Aorta (tissue), 5 donors: Measurements from ENCODE around the gene UNC45A. TPM values are rescaled to one million over a fixed set of nuclear protein-coding genes. Genes with fewer than 3 reads are reported as not detected.
A peak's percentile ranks its signal among the peaks of the same experiment; 100 is the strongest.

Experiments
- ATAC-seq: fragments of 200-7000 bp; cut with Tn5 transposase; one replicate; pipeline ENCODE4 v1.9.1; 2022; ENCODE audit warnings: moderate library complexity; ENCODE audit not compliant: low FRiP score
- DNase-seq, 2 donors: peaks; one replicate each; pipeline ENCODE4 v3.0.0-alpha.2; 2020
- H3K27ac ChIP-seq, 2 donors: one replicate each; pipeline ENCODE4 v1.5.1; 2013; ENCODE audit warnings: low read length in 2 of 2, mild to moderate bottlenecking in 2 of 2, moderate library complexity in 2 of 2, control low read depth in 1 of 2, inconsistent platforms in 1 of 2, low read depth in 1 of 2
- H3K27me3 ChIP-seq, 2 donors: one replicate each; pipeline ENCODE4 v1.6.1; 2013; ENCODE audit warnings: control low read depth in 1 of 2, low read length in 1 of 2, mild to moderate bottlenecking in 1 of 2, moderate library complexity in 1 of 2; ENCODE audit not compliant: insufficient read depth in 2 of 2, control insufficient read depth in 1 of 2
- H3K36me3 ChIP-seq, 2 donors: one replicate each; pipeline ENCODE4 v1.6.1; 2013; ENCODE audit warnings: control low read depth in 1 of 2, low read length in 1 of 2, mild to moderate bottlenecking in 1 of 2; ENCODE audit not compliant: insufficient read depth in 2 of 2, control insufficient read depth in 1 of 2
- H3K4me1 ChIP-seq, 2 donors: one replicate each; pipeline ENCODE4 v1.6.1; 2013; ENCODE audit warnings: low read length in 2 of 2, control low read depth in 1 of 2, mild to moderate bottlenecking in 1 of 2, moderate library complexity in 1 of 2; ENCODE audit not compliant: insufficient read depth in 2 of 2, control insufficient read depth in 1 of 2
- H3K4me3 ChIP-seq, 2 donors: one replicate each; pipeline ENCODE4 v1.5.1; 2013; ENCODE audit warnings: low read length in 2 of 2, control low read depth in 1 of 2, mild to moderate bottlenecking in 1 of 2
- H3K9me3 ChIP-seq: one replicate; pipeline ENCODE4 v1.6.1; 2013; ENCODE audit warnings: mild to moderate bottlenecking, low read length; ENCODE audit not compliant: control insufficient read depth
- WGBS, 2 donors: extraction: QIAGEN DNeasy Blood & Tissue Kit; methylation state at CpG; one replicate each; pipeline ENCODE4 v1.1.7; 2013; 5-methylcytosine and 5-hydroxymethylcytosine counted together
- intact Hi-C, 2 donors: fragments of 100-400 bp; cut with DNase I; formaldehyde crosslinking; loops; one replicate each; pipeline versions ENCODE4 v1.14.2 to v1.15.0; 2022
- polyA plus RNA-seq, 2 donors: library from polyadenylated mRNA; stranded (reverse); fragments of 200-250 nt; gene quantifications; one replicate each; pipeline ENCODE4 v1.2.3, GENCODE V29; 2013
- total RNA-seq, 2 donors: library from RNA; stranded (reverse); fragmentation: NEBNext Ultra II Directional; extraction: Animal tissue kit (Norgen Biotek cat#: 25700); gene quantifications; one replicate each; pipeline ENCODE4 v1.2.1, GENCODE V29; 2021
- donor health status: healthy with polysubstance abuse.
- donor health status: Bipolar disorder and iron deficiency.
- donor health status: DM: no; HTN: no; CAD: no.
- donor health status: DM: no; HTN: no; CAD: no.
- donor health status: DM: yes; HTN: yes; CAD: no.

The UNC45A gene
- total and polyA plus RNA-seq, 4 donors, result 34.6 to 96.7 (median 77.8) TPM

- Histone ChIP-seq H3K27me3 (no peaks in the 10 kb centered on the region), H3K4me3 (no peak overlapping the region), H3K27ac (no peak overlapping the region), H3K36me3 (no peaks in the 10 kb centered on the region), H3K9me3 (no peaks in the 10 kb centered on the region), H3K4me1 (no peaks in the 10 kb centered on the region)
- intact Hi-C loops, result loop anchor here in 1 of 2 donors (5.0 kb wide), 1 partner anchor 34 kb away; no protein-coding TSS in a partner anchor
- WGBS, 2 donors, result 87% methylated on average over 6 of the region's 6 CpGs
- no peak for ATAC-seq
- DNase-seq, result no peak
These were observed 56.7 kb downstream of the UNC45A start for GRCh38 chr15:90991587-90992285.

- H3K4me1 ChIP-seq, result no peaks in the 10 kb centered on the region
- H3K4me3 ChIP-seq, result peak overlapping the region; percentile 50 to 63
- DNase-seq, result no peak
- intact Hi-C loops, result loop anchor here (2.0 to 5.0 kb wide), 2 partner anchors 37 kb away; no protein-coding TSS in a partner anchor
- 0 to 1% methylated on average over 25 to 50 of the region's 50 CpGs for WGBS, 2 donors
- peak overlapping the region; percentile 36 to 62 for H3K27ac ChIP-seq
- H3K27me3 ChIP-seq, result no peaks in the 10 kb centered on the region
- ATAC-seq, result peak; percentile 60
- no peaks in the 10 kb centered on the region for H3K9me3 ChIP-seq
- H3K36me3 ChIP-seq, result peaks cover 0 to 7% of the 10 kb centered on the region in 2 donors
These were observed 59.0 kb downstream of the UNC45A start for GRCh38 chr15:90994059-90994416.

GRCh38 chr15:90994417-90995311 is 59.6 kb downstream of the UNC45A start, which contains the start of gene PRC1:
Gene PRC1 (minus strand): TSS chr15:90994535. CDS start chr15:90994417, 118 bp downstream.
- intact Hi-C loops, result loop anchor here (2.0 to 5.0 kb wide), 2 partner anchors 37 to 38 kb away; no protein-coding TSS in a partner anchor
- WGBS, 2 donors, result 0 to 1% methylated on average over 69 to 75 of the region's 75 CpGs

GRCh38 chr15:90998737-90999136 is 63.7 kb downstream of the UNC45A start:
- ATAC-seq (no peak), DNase-seq (no peak)
- H3K9me3 ChIP-seq, result no peaks in the 10 kb centered on the region
- intact Hi-C loops, result no loop called here
- no peak overlapping the region for H3K4me3 ChIP-seq
- H3K27ac ChIP-seq, result no peak overlapping the region
- H3K36me3 ChIP-seq, result peaks cover 7 to 14% of the 10 kb centered on the region in 2 donors
- 66 to 78% methylated on average over 8 of the region's 8 CpGs for WGBS, 2 donors
- no peaks in the 10 kb centered on the region for H3K4me1 ChIP-seq
- H3K27me3 ChIP-seq, result no peaks in the 10 kb centered on the region

More at GRCh38 chr15:90994417-90995311, 59.6 kb downstream of the UNC45A start, which contains the start of gene PRC1:
- peak; percentile 100 for ATAC-seq
- Histone ChIP-seq H3K27ac (peak within 1 kb of the TSS; percentile 36 to 77), H3K36me3 (peaks cover 0 to 10% of the 10 kb centered on the region in 2 donors), H3K4me3 (peak within 1 kb of the TSS; percentile 50 to 63), H3K9me3 (no peaks in the 10 kb centered on the region), H3K4me1 (no peaks in the 10 kb centered on the region), H3K27me3 (no peaks in the 10 kb centered on the region)
- DNase-seq, result peak; percentile 99

GRCh38 chr15:91001209-91001608 is 66.1 kb downstream of the UNC45A start:
- DNase-seq (no peak), ATAC-seq (no peak)
- intact Hi-C loops, result no loop called here
- Histone ChIP-seq H3K27me3 (no peaks in the 10 kb centered on the region), H3K4me3 (no peak overlapping the region), H3K27ac (no peak overlapping the region), H3K9me3 (no peaks in the 10 kb centered on the region), H3K4me1 (no peaks in the 10 kb centered on the region), H3K36me3 (peaks cover 7 to 17% of the 10 kb centered on the region in 2 donors)
- WGBS, 2 donors, result 90 to 95% methylated on average over 3 of the region's 3 CpGs

Other genes with a start within 250 kb of the UNC45A start
- gene BLM, start 217.9 kb upstream of the UNC45A start, total RNA-seq, result 1 to 10 TPM in 1 of 2 donors, under 1 TPM in 1; 0.94 to 3.2 TPM
- 1 to 10 TPM in 1 of 2 donors, not detected in 1; 1.5 TPM for gene BLM, start 217.9 kb upstream of the UNC45A start, polyA plus RNA-seq
- 10 to 100 TPM; 62.3 to 65.8 TPM for gene FURIN, start 66.7 kb upstream of the UNC45A start, total RNA-seq
- gene FURIN, start 66.7 kb upstream of the UNC45A start, polyA plus RNA-seq, result 10 to 100 TPM; 20.9 to 26.0 TPM
- gene FES, start 50.8 kb upstream of the UNC45A start, total RNA-seq, result 10 to 100 TPM; 39.8 to 68.3 TPM
- 10 to 100 TPM; 11.6 to 26.4 TPM for gene FES, start 50.8 kb upstream of the UNC45A start, polyA plus RNA-seq
- 10 to 100 TPM; 56.7 to 82.4 TPM for gene MAN2A2, start 32.0 kb upstream of the UNC45A start, total RNA-seq
- 10 to 100 TPM; 19.2 to 49.2 TPM for gene MAN2A2, start 32.0 kb upstream of the UNC45A start, polyA plus RNA-seq
- gene HDDC3, start 2.7 kb upstream of the UNC45A start, total RNA-seq, result 1 to 10 TPM; 7.3 to 7.7 TPM
- 10 to 100 TPM in 1 of 2 donors, 1 to 10 TPM in 1; 6.5 to 15.3 TPM for gene HDDC3, start 2.7 kb upstream of the UNC45A start, polyA plus RNA-seq
- gene RCCD1, start 19.6 kb downstream of the UNC45A start, total RNA-seq, result 10 to 100 TPM in 1 of 2 donors, 1 to 10 TPM in 1; 5.9 to 12.3 TPM
- gene RCCD1, start 19.6 kb downstream of the UNC45A start, polyA plus RNA-seq, result 1 to 10 TPM; 3.9 to 8.2 TPM
- gene PRC1, start 59.2 kb downstream of the UNC45A start, total RNA-seq, result 1 to 10 TPM; 7.7 to 8.1 TPM
- gene PRC1, start 59.2 kb downstream of the UNC45A start, polyA plus RNA-seq, result 1 to 10 TPM; 3.5 to 6.0 TPM
- 10 to 100 TPM; 13.4 to 14.3 TPM for gene VPS33B, start 87.3 kb downstream of the UNC45A start, total RNA-seq
- gene VPS33B, start 87.3 kb downstream of the UNC45A start, polyA plus RNA-seq, result 10 to 100 TPM in 1 of 2 donors, 1 to 10 TPM in 1; 4.8 to 14.8 TPM
- gene SV2B, start 165.0 kb downstream of the UNC45A start, total RNA-seq, result 1 to 10 TPM; 2.5 to 6.4 TPM
- not detected for gene SV2B, start 165.0 kb downstream of the UNC45A start, polyA plus RNA-seq